ENCODE results near the gene PTGES. TPM values are rescaled to one million over a fixed set of nuclear protein-coding genes. Genes with fewer than 3 reads are reported as not detected.

PTGES gene
- total and polyA plus RNA-seq, 10 of the 15 experiments (the other 5 are each of a cell fraction or from before 2014, with no cell fraction given) = 0.57 TPM; not detected in 9

- H3K79me2 ChIP-seq (ENCODE audit: control insufficient read depth, insufficient read depth, low read length) = peaks cover 12% of the 10 kb centered on the region
- SMC1A ChIA-PET (ENCODE audit: uncharacterized antibody, unreplicated experiment) = interaction anchor here (0.6 kb wide), 1 partner anchor 36 kb away, joined by 3 read pairs; no protein-coding TSS in a partner anchor
- CTCF ChIA-PET = no interaction called here
- TF ChIP-seq HDAC6 (IDR thresholded peaks at IDR 0.05; ENCODE audit: unreplicated experiment) = no peak
- no peak for TF ChIP-seq ATF3 (IDR thresholded peaks at IDR 0.05; ENCODE audit: borderline replicate concordance, extremely low read depth, low read depth, low read length)
- TF ChIP-seq ZNF592 (IDR thresholded peaks at IDR 0.05) = no peak
- no peak for TF ChIP-seq MEF2B (IDR thresholded peaks at IDR 0.05; ENCODE audit: partially characterized antibody, poor library complexity, severe bottlenecking)
- no peak for TF ChIP-seq CHD2 (IDR thresholded peaks at IDR 0.05; ENCODE audit: borderline replicate concordance, low read depth, low read length)
- no peak for TF ChIP-seq TBL1XR1 (IDR thresholded peaks at IDR 0.05; ENCODE audit: low read depth, low read length)
- TF ChIP-seq RAD51 (IDR thresholded peaks at IDR 0.05) = no peak
- no peak for TF ChIP-seq FOXK2 (IDR thresholded peaks at IDR 0.05)
- no peak for TF ChIP-seq SREBF2 (IDR thresholded peaks at IDR 0.05; ENCODE audit: low read length)
- no peak for TF ChIP-seq PML (IDR thresholded peaks at IDR 0.05; ENCODE audit: low read length)
- no peak for TF ChIP-seq PAX5 (IDR thresholded peaks at IDR 0.05; ENCODE audit: borderline replicate concordance, low read depth, low read length)
- no peak for TF ChIP-seq HSF1 (IDR thresholded peaks at IDR 0.05; ENCODE audit: low read depth, low read length)
- no peak for TF ChIP-seq PBX3 (IDR thresholded peaks at IDR 0.05; ENCODE audit: insufficient replicate concordance, low read depth, low read length)
- no peak for TF ChIP-seq CHD1 (IDR thresholded peaks at IDR 0.05; ENCODE audit: low read depth, low read length)
- TF ChIP-seq MYC (IDR thresholded peaks at IDR 0.05; ENCODE audit: insufficient read depth, insufficient read length, insufficient replicate concordance, low read length, severe bottlenecking) = no peak
- WGBS (ENCODE audit: insufficient coverage, insufficient replicate concordance, low lambda C conversion rate, missing lambda C conversion rate) = 73% methylated on average over 17 of the region's 17 CpGs
- intact Hi-C loops (cut with micrococcal nuclease; ENCODE audit: unreplicated experiment) (no loop called here), in situ Hi-C loops (cut with MboI) (no loop called here)
- no peaks in the 10 kb centered on the region for H3K9me3 ChIP-seq (replicated peaks; ENCODE audit: control insufficient read depth, insufficient read depth, low read length)
- ATAC-seq (no peak), FAIRE-seq (no peak), DNase-seq (ENCODE audit: low read depth, low spot score) (no peak)
- H3K27me3 ChIP-seq (replicated peaks in 1 of 2; ENCODE audit: control insufficient read depth in 2 of 2, insufficient read depth in 2 of 2, low read length in 1 of 2) = no peaks in the 10 kb centered on the region
- H3K4me2 ChIP-seq (ENCODE audit: control insufficient read depth, insufficient read depth) = no peak overlapping the region
- no peak overlapping the region for H3K27ac ChIP-seq (ENCODE audit: control insufficient read depth, insufficient read depth)
- H4K20me1 ChIP-seq (ENCODE audit: control insufficient read depth, insufficient read depth) = no peaks in the 10 kb centered on the region
- no peak overlapping the region for H3K4me3 ChIP-seq
- 0 out of 2 replicates have a peak, but pooled peaks cover 3% of the 10 kb centered on the region for H3K4me1 ChIP-seq (ENCODE audit: control insufficient read depth, insufficient read depth, low read length)
- POLR2A ChIA-PET = interaction anchor here (0.6 to 1.1 kb wide), 2 partner anchors 106 to 222 kb away, joined by 3 read pairs; no protein-coding TSS in a partner anchor
- RAD21 ChIA-PET (ENCODE audit: unreplicated experiment) = interaction anchor here (0.6 kb wide), 1 partner anchor 75 kb away, joined by 3 read pairs; no protein-coding TSS in a partner anchor
- no peak overlapping the region for H2AFZ ChIP-seq (ENCODE audit: control insufficient read depth, low read depth, low read length)
- no peak overlapping the region for H3K9ac ChIP-seq (ENCODE audit: control insufficient read depth, insufficient read depth, low read length)
- no TSS peak for BruUV-seq (replicated peaks)
- H3K36me3 ChIP-seq (ENCODE audit: control insufficient read depth in 2 of 2, insufficient read depth in 2 of 2, low read length in 1 of 2) = no peaks in the 10 kb centered on the region
Measured at GRCh38 chr9:129801504-129801903, 48.7 kb upstream of the PTGES start.

All from GM12878 (cell line).